ENCODE data around the gene PMPCA. TPM values are rescaled to one million over a fixed set of nuclear protein-coding genes. Genes with fewer than 3 reads are reported as not detected.

Gene PMPCA
- total RNA-seq, 1 experiment from 2014 or later, result 103 TPM

GRCh38 chr9:136398286-136398685 is 12.2 kb upstream of the PMPCA start:
- H3K9me3 Mint-ChIP-seq, result no peaks in the 10 kb centered on the region
- ATAC-seq (no peak), DNase-seq (ENCODE audit: low spot score) (no peak)
- ChIA-PET CTCF (interaction anchor here (0.8 to 2.0 kb wide), 2 partner anchors 13 to 35 kb away, joined by 3 to 7 read pairs; no protein-coding TSS in a partner anchor), POLR2A (no interaction called here)
- H3K4me1 Mint-ChIP-seq, result peaks cover 9% of the 10 kb centered on the region
- TF ChIP-seq MXD4 (CRISPR knock-in tag; IDR thresholded peaks at IDR 0.05; ENCODE audit: borderline replicate concordance) (no peak), ZNF281 (CRISPR knock-in tag; IDR thresholded peaks at IDR 0.05) (no peak), HMGXB4 (CRISPR knock-in tag; IDR thresholded peaks at IDR 0.05) (no peak), USF2 (CRISPR knock-in tag; IDR thresholded peaks at IDR 0.05) (no peak), AFF4 (CRISPR knock-in tag; IDR thresholded peaks at IDR 0.05; ENCODE audit: borderline replicate concordance) (no peak), ZNF121 (CRISPR knock-in tag; IDR thresholded peaks at IDR 0.05) (no peak), ZNF671 (CRISPR knock-in tag; IDR thresholded peaks at IDR 0.05) (no peak), OVOL2 (CRISPR knock-in tag; IDR thresholded peaks at IDR 0.05; ENCODE audit: borderline replicate concordance) (no peak), ZBTB21 (CRISPR knock-in tag; IDR thresholded peaks at IDR 0.05; ENCODE audit: borderline replicate concordance) (no peak), RORB (CRISPR knock-in tag; IDR thresholded peaks at IDR 0.05) (no peak), IRF2 (CRISPR knock-in tag; IDR thresholded peaks at IDR 0.05; ENCODE audit: borderline replicate concordance, low read depth) (no peak), E2F5 (CRISPR knock-in tag; IDR thresholded peaks at IDR 0.05) (no peak), STAT6 (CRISPR knock-in tag; conservative IDR thresholded peaks at IDR 0.05; ENCODE audit: low read depth) (no peak), ATF2 (CRISPR knock-in tag; IDR thresholded peaks at IDR 0.05; ENCODE audit: borderline replicate concordance, low read depth) (no peak), CTCF (IDR thresholded peaks at IDR 0.05) (no peak), ZNF396 (CRISPR knock-in tag; IDR thresholded peaks at IDR 0.05; ENCODE audit: borderline replicate concordance) (no peak), ZNF512 (CRISPR knock-in tag; IDR thresholded peaks at IDR 0.05; ENCODE audit: borderline replicate concordance) (no peak), TEAD1 (CRISPR knock-in tag; IDR thresholded peaks at IDR 0.05) (no peak)
- H3K27me3 Mint-ChIP-seq (ENCODE audit: low read depth), result no peaks in the 10 kb centered on the region
- peaks cover 36% of the 10 kb centered on the region for H3K36me3 Mint-ChIP-seq
- peak overlapping the region; percentile 88 for H3K4me3 Mint-ChIP-seq
- no peak overlapping the region for H3K27ac Mint-ChIP-seq
